IPS-NIHi7 (cell line): ENCODE measurements around the gene PROSER2.
"Not testable (repeated sequence)": the region's sequence is repeated elsewhere in the genome, so short reads cannot be mapped to it uniquely, and the experiment has no call there.

Experiments
- DNase-seq: peaks from one replicate; pipeline ENCODE4 v3.0.0; 2012; ENCODE audit warnings: mixed read lengths; ENCODE audit errors: extremely low spot score

PROSER2 gene

GRCh38 chr10:11885437-11886137, 62.4 kb downstream of the PROSER2 start:
- no peak for DNase-seq

GRCh38 chr10:11886138-11886474, 63.0 kb downstream of the PROSER2 start:
- DNase-seq: no peak

- DNase-seq: no peak
Measured at GRCh38 chr10:11886851-11887250, 63.7 kb downstream of the PROSER2 start.

- no peak for DNase-seq
Measured at GRCh38 chr10:11887381-11888227, 64.4 kb downstream of the PROSER2 start.

- DNase-seq: not testable (repeated sequence)
Measured at GRCh38 chr10:11889263-11889662, 66.1 kb downstream of the PROSER2 start.

- DNase-seq: no peak
Measured at GRCh38 chr10:11891776-11892486, 68.8 kb downstream of the PROSER2 start.

GRCh38 chr10:11893749-11894278, 70.7 kb downstream of the PROSER2 start:
- DNase-seq: no peak

GRCh38 chr10:11894381-11895107, 71.4 kb downstream of the PROSER2 start:
- DNase-seq: no peak

- DNase-seq: no peak
Measured at GRCh38 chr10:11895108-11895466, 71.9 kb downstream of the PROSER2 start.

- no peak for DNase-seq
Measured at GRCh38 chr10:11895598-11895997, 72.4 kb downstream of the PROSER2 start.

- no peak for DNase-seq
Measured at GRCh38 chr10:11896549-11897200, 73.5 kb downstream of the PROSER2 start.

- no peak for DNase-seq
Measured at GRCh38 chr10:11898033-11898371, 74.8 kb downstream of the PROSER2 start.

GRCh38 chr10:11898372-11899066, 75.4 kb downstream of the PROSER2 start:
- peak; percentile 54 for DNase-seq

- DNase-seq: no peak
Measured at GRCh38 chr10:11899067-11899876, 76.1 kb downstream of the PROSER2 start.

- no peak for DNase-seq
Measured at GRCh38 chr10:11901036-11901301, 77.8 kb downstream of the PROSER2 start.

- no peak for DNase-seq
Measured at GRCh38 chr10:11901454-11901832, 78.3 kb downstream of the PROSER2 start.

- no peak for DNase-seq
Measured at GRCh38 chr10:11901833-11902475, 78.8 kb downstream of the PROSER2 start.

- no peak for DNase-seq
Measured at GRCh38 chr10:11902646-11903045, 79.5 kb downstream of the PROSER2 start.

GRCh38 chr10:11906714-11907113, 83.6 kb downstream of the PROSER2 start:
- no peak for DNase-seq

- DNase-seq: no peak
Measured at GRCh38 chr10:11907914-11908313, 84.8 kb downstream of the PROSER2 start.
